HG03521 (cell line): ENCODE results near the gene CTAG1B.
"Not testable (repeated sequence)": the region's sequence is repeated elsewhere in the genome, so short reads cannot be mapped to it uniquely, and the experiment has no call there.

ENCODE experiments used
- ATAC-seq: cut with Tn5 transposase; IDR thresholded peaks from one replicate; pipeline ENCODE4 v1.9.1; 2021; ENCODE audit warnings: mild to moderate bottlenecking, moderate library complexity; ENCODE audit not compliant: unreplicated experiment

CTAG1B gene

DNA sequence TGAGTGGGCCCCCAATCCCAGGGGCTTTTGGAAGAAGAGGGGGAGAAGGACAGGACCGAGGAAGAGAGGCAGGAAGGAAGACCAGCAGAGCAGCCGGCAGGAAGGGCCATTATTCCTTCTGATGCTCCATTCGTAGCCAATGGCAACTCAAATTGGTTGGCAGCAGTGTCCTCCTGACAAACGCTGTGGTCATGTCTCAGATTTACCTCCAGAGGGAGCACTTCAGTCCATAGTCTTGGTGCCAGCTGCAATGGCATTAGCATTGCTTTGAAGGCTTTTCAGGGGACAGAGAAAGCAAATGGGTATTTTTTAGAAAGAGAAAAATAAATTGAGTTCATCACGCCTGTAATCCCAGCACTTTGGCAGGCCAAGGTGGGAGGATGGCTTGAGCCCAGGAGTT, 9.9 kb upstream of the CTAG1B start:
- ATAC-seq = not testable (repeated sequence)

DNA sequence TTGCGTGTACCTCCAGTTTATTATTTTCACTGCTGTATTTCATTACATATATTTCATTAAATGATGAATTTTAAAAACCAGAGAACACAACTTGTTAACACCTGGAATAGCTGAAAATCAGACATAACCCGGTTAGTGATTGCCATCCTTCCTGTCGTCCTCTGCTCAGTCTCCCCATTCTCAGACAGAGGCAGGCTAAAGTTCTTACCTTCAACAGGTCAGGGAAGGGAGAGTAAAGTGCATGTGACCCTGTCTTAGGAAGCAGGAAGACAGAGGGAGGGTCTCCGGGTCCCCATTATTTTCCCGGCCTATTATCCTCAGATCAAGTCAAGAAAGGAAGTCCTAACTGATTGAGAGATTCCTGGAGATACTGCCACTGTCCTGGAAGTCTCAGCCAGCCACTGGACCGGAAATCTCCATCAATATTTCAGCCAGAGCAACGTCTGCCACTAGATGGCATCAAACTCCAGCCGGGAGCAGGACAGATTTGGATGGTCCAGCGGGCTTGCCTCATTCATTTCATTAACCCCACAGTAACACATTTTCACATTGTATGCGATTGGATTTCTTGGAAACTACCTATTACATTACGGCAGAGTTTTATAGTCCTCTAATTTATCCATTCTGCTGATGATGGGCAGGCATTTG, 1.8 kb upstream of the CTAG1B start:
- ATAC-seq = not testable (repeated sequence)

DNA sequence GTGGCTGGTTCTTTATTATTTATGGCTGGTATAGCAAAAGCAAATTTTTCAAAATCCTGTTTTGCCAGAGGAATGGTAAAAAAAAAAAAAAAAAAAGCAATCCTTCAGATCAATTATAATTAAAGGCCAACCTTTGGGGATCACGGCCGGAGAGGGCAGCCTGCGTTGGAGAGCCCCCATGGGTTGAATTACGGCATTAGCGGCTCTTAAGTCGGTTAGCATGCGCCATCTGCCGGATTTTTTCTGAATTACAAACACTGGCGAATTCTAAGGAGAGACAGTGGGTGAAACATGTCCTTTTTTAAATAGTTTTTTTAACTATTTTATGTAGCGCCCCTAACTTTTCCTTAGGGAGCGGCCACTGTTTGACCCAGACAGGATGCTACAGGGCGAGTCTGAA, 5.5 kb downstream of the CTAG1B start:
- ATAC-seq = not testable (repeated sequence)

DNA sequence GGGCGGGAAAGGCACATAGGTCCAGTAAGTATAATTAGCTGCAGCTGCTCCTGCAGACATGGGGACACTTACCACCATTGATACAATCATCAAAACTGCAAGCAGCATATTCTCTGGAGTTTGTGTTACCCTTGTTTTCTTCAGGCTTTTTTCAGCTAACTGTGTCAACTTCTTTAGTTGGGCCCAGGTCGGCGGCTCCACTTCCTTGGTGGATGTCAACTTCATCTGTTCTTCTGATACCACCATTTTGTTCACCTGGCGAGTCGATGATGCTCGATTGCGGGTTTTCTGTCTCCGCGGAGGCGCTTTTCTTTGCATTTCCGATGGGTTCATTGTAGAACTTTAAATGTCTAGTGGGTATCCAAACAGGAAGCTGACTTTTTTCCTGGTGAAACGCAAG, 7.9 kb downstream of the CTAG1B start:
- not testable (repeated sequence) for ATAC-seq

DNA sequence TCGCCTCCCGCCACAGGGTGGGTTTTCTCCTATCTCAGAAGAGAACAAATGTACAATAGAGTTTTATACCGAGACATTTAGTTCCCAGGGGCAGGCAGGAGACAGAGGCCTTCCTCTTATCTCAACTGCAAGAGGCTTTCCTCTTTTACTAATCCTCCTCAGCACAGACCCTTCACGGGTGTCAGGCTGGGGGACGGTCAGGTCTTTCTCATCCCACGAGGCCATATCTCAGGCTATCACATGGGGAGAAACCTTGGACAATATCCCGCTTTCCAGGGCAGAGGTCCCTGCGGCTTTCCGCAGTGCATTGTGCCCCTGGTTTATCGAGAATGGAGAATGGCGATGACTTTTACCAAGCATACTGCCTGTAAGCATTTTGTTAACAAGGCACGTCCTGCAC, 10.3 kb downstream of the CTAG1B start:
- not testable (repeated sequence) for ATAC-seq

DNA sequence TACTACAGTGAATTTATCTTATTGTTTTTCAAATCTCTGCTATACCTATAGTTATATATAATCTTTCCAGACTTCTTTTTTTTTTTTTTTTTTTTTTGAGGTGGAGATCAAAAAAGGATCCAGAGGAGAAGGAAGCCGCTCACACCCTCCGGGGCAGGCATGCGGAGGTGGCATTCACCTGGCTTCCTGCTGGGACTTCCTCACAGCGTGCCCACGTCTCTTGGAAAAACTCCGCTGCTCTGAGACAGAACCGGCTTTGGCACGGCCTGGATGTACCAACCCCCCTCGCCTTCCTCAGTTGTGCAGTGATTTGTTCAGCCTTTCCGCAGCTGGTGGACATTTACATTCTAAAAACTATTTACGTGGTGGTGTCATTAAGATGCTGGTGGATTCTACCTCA, 11.1 kb downstream of the CTAG1B start:
- ATAC-seq = not testable (repeated sequence)

DNA sequence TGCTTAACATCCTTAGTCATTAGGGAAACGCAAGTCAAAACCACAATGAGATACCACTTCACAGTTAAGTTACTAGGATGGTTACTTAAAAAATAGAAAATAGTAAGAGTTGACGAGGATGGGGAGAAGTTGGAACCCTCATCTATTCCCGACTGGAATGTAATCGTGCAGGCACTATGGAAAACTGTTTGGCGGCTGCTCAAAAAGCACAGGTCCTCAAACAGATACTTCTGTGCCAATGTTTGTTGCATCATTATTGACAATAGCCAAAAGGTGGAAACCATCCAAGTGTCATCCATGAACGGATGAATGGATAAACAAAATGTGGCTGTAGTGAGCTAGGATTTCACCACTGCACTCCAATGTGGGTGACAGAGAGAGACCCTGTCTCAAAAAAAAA, 11.7 kb downstream of the CTAG1B start:
- ATAC-seq = no peak

DNA sequence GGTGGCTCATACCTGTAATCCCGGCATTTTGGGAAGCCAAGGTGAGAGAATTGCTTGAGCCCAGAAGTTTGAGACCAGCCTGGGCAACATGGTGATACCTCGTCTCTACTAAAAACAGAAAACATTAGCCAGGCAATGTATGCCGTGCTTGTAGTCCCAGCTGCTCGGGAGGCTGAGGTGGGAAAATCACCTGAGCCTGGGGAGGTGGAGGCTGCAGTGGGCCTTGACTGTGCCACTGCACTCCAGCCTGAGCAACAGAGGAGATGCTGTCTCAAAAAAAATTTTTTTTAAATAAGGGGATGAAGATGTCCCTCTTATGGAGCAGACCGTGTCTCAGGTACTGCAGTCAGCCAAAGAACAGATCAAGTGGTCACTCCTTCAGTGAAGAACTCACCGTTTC, 13.5 kb downstream of the CTAG1B start:
- no peak for ATAC-seq

DNA sequence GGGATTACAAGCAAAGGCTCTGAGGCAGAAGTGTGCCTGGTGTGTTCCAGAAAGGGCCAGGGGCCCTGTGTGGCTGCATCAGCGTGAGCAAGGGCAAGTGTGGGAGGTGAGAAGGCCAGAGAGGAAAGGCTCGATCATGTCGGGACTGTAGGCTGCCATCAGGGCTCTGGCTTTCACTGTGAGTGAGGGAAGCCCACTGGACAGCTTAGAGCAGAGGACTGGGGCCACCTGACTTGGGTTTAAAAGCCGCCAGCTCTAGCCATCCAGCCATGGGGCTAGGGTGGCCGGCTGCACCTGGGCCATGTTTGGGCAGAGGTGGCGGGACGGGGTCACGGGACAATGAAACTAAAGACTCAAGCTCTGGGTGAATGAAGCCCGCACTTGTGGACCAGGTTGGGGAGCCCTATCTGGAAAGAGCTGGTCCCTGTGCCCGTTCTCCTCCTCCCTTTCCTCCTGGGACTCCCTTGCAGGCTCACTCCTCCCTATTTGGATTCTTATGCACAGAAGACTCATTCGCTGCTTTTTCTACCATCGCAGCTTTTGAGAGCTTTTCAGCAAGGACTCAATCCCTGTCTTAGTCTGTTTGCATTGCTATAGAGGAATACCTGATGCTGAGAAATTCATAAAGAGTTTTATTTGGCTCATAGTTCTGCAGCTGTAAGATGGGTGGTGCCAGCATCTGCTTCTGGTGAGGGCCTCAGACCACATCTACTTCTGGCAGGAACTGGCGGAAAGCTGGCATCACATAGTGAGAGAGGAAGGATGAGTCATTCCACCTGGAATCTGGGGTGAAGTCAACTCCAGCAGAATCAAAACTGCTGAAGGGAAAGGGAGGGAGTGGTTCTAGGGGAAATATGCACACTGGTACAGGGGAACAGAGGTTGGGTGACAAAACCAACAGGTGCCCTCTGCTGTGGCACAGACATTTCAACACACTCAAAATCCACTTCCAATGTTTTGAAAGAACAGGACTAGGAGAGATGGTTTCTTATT, 15.3 kb downstream of the CTAG1B start:
- ATAC-seq = no peak

DNA sequence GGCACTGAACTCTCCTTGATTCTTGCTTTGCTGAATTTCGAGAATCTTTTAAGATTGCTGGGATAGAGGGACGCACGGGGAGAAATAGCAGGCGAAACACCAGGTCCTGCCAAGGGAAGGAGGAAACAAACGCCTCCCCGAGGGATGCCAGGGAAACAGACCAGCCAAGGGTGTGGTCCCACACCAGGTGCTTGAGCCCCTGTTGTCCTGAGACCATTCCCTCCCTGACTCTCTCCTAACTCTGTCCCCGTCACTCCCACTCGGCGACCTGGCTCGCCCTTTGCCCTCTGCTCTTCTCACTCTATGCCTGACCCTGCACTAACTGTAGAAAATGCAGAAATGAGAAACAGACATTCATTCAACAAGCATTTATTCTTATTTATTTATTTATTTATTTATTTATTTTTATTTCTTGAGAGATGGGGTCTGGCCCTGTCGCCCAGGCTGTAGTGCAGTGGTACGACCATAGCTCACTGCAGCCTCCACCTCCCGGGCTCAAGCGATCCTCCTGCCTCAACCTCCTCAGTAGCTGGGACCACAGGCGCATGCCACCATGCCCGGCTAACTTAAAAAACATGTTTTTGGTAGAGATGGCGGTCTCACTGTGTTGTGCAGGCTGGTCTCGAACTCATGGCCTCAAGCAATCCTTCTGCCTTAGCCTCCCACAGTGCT, 16.2 kb downstream of the CTAG1B start:
- no peak for ATAC-seq

DNA sequence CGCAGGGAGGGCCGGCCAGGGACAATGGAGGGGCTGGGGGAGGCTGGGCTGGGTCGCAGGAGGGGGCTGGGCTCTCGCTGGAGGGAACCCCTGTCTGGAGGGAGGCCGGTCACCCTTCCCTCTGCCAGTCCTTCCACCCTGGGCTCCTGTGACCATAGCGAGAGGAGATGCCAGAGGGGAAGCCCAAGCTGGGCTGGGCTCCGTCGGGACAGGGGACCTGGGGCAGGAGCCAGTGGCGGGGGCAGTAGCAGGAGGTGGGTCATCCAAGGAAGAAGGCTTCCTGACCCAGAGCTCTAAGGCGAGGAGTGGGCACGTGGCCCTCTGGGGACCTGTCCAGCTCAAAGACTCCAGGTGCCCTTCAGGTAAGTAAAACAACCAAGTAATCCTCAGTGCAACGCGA, 16.9 kb downstream of the CTAG1B start:
- ATAC-seq = no peak

DNA sequence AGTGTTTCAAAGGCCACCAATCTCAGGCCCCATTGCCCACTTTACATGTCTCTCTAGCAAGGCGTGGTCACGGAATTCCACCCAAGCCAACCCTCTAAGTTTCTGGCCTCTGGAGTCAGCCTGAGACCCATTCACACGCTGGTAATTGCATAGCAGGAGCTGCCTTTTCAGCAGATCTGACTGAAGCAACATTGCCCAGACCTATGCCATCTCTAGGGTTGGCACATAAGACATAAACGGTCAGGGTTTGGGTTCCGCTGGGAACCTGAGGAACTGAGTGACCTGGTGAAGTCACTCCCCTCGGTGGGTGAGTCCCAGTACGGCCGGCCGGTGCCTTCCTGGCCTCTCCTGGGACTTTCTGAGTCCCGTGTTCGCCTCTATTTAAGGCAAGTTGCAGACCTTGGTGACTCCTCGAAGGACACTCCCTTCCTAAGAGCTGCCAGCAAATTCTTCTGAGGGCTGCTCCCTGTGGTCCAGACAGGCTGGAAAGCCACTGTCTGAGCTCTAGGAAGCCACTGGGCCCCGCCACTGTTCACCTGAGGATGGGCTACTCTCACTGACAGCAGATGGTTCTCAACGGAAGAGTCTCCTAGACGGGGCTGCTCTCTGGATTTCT, 18.2 kb downstream of the CTAG1B start:
- ATAC-seq = no peak

DNA sequence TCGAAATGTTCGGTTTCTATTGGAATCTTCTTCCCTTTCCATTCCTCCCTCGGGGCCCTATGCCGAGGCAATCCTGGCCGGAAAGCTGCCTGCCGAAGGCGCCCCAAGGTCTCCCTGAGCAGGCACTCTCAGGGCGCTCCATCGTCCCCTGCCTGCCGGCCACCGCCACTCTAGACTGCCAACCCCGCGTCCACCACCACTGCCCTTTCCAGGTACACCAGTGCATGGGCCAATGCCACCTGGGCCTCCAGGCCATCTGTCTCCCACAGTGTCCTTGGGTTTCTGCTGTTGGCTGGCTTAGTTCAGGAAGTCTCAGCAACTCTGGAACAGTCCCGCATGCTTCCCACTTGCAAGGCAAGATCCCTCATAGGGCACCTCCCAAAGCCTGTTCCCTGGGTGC, 19.6 kb downstream of the CTAG1B start:
- ATAC-seq = no peak

DNA sequence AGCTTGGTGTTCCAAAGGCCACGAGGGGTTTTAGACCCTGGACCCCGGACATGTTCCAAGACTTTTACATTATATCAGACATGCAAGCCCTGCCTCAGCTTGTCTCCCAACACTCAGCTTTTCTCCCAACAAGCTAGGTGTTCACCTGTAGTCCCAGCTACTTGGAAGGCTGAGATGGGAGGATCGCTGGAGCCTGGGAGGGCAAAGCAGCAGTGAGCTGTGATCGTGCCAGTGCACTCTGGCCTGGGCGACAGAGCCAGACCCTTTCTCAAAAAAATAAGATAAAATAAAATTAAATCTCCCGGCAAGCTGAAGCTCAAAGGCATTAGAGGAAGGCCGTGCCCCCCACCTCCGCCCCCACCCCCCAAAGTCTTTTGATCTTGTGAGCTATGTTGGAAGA, 20.4 kb downstream of the CTAG1B start:
- no peak for ATAC-seq

DNA sequence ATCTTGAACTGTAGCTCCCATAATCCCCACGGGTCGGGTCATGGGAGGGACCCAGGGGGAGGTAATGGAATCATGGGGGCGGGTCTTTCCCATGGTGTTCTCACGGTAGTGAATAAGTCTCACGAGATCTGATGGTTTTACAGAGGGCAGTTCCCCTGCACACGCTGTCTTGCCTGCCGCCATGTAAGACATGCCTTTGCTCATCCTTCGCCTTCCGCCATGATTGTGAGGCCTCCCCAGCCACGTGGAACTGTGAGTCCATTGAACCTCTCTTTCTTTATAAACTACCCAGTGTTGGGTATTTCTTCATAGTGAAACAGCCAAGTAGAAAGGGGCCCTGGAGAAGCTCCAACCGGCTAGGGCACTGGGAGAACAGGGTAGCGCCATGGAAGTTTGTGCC, 21.9 kb downstream of the CTAG1B start:
- no peak for ATAC-seq

DNA sequence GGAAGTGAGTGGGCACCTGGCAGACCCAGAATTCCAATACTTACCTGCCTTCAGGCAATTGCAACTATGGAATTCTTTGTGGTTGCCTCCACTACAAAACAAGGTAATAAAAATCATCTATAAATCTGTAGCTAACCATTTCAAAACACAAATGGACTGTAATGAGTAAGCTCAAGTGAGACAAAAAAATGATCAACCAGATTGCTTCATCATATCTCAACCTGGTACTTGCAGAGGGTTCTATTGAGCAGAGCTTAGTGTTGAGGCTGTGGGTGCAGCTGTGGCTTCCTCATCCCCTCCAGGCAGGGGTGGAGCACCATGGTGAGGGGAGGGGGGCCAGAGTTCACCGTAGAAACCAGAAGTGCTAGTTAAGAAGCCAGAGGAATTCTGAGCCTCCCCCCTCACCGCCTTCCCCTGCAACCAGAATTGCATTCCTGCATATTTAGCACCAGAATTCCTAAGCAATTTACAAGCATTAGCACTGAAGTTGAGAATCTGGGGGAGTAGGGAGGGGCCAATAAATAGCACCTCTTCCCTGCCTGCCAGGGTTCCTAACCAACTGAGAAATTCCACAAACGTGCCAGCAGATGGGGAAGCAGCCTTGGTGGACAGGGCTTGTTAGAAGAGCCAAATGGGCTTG, 22.7 kb downstream of the CTAG1B start:
- ATAC-seq = no peak

DNA sequence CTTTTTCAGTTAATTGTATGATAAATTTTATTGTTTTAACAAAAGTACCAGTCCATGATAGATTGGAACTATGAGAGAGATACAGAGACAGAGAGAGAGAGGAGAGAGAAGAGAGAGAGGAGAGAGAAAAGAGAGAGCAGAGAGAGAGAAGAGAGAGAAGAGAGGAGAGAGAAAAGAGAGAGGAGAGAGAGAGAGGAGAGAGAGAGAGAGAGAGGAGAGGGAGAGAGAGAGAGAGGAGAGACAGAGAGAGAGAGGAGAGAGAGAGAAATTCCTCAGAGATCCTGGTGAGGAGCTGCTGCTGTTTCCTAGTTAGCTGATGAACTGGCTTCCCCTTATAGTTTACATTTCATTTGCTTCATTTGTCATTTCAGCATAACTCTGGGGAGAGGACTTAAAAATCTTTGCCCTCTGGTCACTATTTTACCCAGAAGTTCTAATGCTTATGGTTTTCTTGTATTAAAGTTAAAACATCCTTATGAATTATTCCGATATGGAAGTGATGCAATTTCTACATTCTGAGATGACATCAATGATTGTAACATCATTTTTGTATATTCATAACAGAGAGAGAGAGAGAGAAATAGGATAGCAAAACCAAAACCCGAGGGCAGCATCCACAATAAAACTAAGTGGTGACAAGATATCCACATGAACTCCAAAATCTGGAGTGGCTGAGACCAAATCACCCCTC, 23.4 kb downstream of the CTAG1B start:
- ATAC-seq = no peak

DNA sequence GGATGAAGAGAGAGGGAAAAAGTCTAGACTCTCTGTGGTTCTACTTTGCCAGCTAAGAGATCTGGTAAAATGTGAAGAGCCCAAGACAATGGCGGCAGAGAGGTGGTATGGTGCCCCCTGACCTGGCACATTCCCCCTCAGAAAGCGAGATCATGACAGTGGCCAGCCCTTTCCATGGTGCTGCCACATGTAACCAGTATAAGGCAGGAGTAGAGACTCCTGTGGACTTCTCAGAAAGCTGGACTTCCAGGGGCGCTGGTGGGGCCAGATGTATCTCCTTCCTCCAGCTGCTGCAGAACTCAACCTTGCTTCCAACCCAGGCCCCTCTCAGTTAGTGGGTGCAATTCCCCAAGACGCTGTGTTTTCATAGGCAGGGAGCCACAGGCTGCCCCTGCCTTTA, 24.6 kb downstream of the CTAG1B start:
- ATAC-seq = no peak

DNA sequence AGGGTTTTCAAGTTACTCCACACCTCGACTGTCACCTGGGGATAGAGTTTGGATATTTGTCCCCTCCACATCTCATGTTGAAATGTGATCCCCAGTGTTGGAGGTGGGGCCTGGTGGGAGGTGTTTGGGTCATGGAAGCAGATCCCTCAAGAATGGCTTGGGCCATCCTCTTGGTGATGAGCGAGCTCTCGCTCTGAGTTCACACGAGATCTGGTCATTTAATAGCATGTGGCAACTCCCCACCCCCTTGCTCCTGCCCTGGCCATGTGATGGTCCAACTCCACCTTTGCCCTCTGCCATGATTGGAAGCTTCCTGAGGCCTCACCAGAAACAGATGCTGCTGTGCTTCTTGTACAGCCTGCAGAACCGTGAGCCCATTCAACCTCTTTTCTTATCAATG, 25.9 kb downstream of the CTAG1B start:
- no peak for ATAC-seq

DNA sequence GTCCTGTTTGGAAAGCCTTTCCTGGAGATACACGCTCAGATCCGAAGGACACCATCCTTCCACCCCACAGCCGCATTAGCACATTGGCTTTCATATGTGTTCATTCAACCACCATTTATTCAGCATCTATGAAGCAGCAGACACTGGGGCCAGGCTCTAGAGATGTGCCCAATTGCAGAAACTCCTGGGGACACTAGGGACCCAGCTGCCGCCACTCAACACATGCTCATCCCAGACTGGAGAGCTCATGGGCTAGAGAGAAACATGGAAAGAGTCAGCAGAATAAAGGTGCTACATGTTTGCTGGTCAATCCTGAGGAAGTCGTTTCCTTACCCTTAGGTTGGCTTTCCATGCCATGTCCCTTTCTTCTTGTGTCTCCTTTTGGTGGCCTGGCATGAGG, 26.6 kb downstream of the CTAG1B start:
- no peak for ATAC-seq
